DND-41 (cell line): ENCODE results near the gene STAU1.
"Not testable (repeated sequence)": the region's sequence is repeated elsewhere in the genome, so short reads cannot be mapped to it uniquely, and the experiment has no call there.

Experiments
- ATAC-seq: fragments of 200-7000 bp; cut with Tn5 transposase; 3 replicates; pipeline ENCODE4 v1.9.1; 2021; ENCODE audit warnings: low read depth; ENCODE audit not compliant: insufficient read depth
- DNase-seq: peaks from one replicate; pipeline ENCODE4 v3.0.0-alpha.2; 2020
- H2AFZ ChIP-seq: 2 replicates; pipeline ENCODE4 v1.6.0; 2012; ENCODE audit warnings: low read depth, low read length
- H3K27ac ChIP-seq: 2 replicates; pipeline ENCODE4 v1.5.1; 2012; ENCODE audit warnings: low read length, inconsistent platforms
- H3K27me3 ChIP-seq: fragments of 200-600 bp; sonication (generic); 2 replicates; pipeline ENCODE4 v1.6.0; 2012; ENCODE audit warnings: low read length, mild to moderate bottlenecking, inconsistent platforms; ENCODE audit not compliant: insufficient read depth, poor library complexity
- H3K36me3 ChIP-seq: 2 replicates; pipeline ENCODE4 v1.5.1; 2012; ENCODE audit warnings: low read length, inconsistent platforms; ENCODE audit not compliant: insufficient read depth
- H3K4me1 ChIP-seq: 2 replicates; pipeline ENCODE4 v1.5.1; 2012; ENCODE audit warnings: mild to moderate bottlenecking, low read length; ENCODE audit not compliant: insufficient read depth
- H3K4me2 ChIP-seq: 2 replicates; pipeline ENCODE4 v1.6.0; 2012; ENCODE audit warnings: mild to moderate bottlenecking, moderate library complexity, low read length, inconsistent platforms; ENCODE audit not compliant: insufficient read depth
- H3K4me3 ChIP-seq, 2 experiments: fragments of 200-600 bp in 1 of 2; shearing (Covaris generic) in 1 of 2; 2 replicates each; pipeline ENCODE4 v1.5.1; 2012 to 2016; ENCODE audit warnings: inconsistent platforms in 2 of 2, low read length in 2 of 2, mild to moderate bottlenecking in 2 of 2, low read depth in 1 of 2, moderate library complexity in 1 of 2
- H3K79me2 ChIP-seq: 2 replicates; pipeline ENCODE4 v1.6.0; 2012; ENCODE audit warnings: low read length, inconsistent platforms; ENCODE audit not compliant: insufficient read depth
- H3K9ac ChIP-seq: 2 replicates; pipeline ENCODE4 v1.6.0; 2012; ENCODE audit warnings: low read depth, mild to moderate bottlenecking, inconsistent platforms, low read length, moderate library complexity
- H3K9me3 ChIP-seq: 2 replicates; pipeline ENCODE4 v1.5.1; 2012; ENCODE audit warnings: low read length, moderate library complexity, mild to moderate bottlenecking, inconsistent platforms; ENCODE audit not compliant: insufficient read depth, severe bottlenecking
- H4K20me1 ChIP-seq: 2 replicates; pipeline ENCODE4 v1.6.0; 2012; ENCODE audit warnings: low read length; ENCODE audit not compliant: insufficient read depth
- EZH2 ChIP-seq: IDR thresholded peaks from 3 replicates; pipeline ENCODE4 v1.6.1; 2012; ENCODE audit warnings: borderline replicate concordance, low read depth, mild to moderate bottlenecking, moderate library complexity, low read length, inconsistent platforms; ENCODE audit not compliant: severe bottlenecking
- TF ChIP-seq, protein P1 (sequence below): IDR thresholded peaks from 2 replicates; pipeline ENCODE4 v1.5.1; 2012; ENCODE audit warnings: borderline replicate concordance, low read length, moderate library complexity, mild to moderate bottlenecking; ENCODE audit not compliant: poor library complexity, severe bottlenecking; ENCODE audit errors: extremely low read depth

The STAU1 gene

GRCh38 chr20:49185071-49185761, 2.9 kb downstream of the STAU1 start:
- Histone ChIP-seq H3K4me3 (no peak overlapping the region), H2AFZ (no peak overlapping the region), H4K20me1 (peaks cover 65% of the 10 kb centered on the region), H3K4me2 (peak overlapping the region; percentile 95), H3K4me1 (peaks cover 51% of the 10 kb centered on the region), H3K79me2 (peaks cover 78% of the 10 kb centered on the region), H3K9ac (peak overlapping the region; percentile 88; the same call in 1 of the 2 replicates), H3K36me3 (peaks cover 10% of the 10 kb centered on the region), H3K9me3 (no peaks in the 10 kb centered on the region), H3K27me3 (no peaks in the 10 kb centered on the region), H3K27ac (no peak overlapping the region)
- ATAC-seq (no peak), DNase-seq (no peak)
- TF ChIP-seq, protein P1, sequence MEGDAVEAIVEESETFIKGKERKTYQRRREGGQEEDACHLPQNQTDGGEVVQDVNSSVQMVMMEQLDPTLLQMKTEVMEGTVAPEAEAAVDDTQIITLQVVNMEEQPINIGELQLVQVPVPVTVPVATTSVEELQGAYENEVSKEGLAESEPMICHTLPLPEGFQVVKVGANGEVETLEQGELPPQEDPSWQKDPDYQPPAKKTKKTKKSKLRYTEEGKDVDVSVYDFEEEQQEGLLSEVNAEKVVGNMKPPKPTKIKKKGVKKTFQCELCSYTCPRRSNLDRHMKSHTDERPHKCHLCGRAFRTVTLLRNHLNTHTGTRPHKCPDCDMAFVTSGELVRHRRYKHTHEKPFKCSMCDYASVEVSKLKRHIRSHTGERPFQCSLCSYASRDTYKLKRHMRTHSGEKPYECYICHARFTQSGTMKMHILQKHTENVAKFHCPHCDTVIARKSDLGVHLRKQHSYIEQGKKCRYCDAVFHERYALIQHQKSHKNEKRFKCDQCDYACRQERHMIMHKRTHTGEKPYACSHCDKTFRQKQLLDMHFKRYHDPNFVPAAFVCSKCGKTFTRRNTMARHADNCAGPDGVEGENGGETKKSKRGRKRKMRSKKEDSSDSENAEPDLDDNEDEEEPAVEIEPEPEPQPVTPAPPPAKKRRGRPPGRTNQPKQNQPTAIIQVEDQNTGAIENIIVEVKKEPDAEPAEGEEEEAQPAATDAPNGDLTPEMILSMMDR = no peak
- TF ChIP-seq EZH2 = no peak

DNA sequence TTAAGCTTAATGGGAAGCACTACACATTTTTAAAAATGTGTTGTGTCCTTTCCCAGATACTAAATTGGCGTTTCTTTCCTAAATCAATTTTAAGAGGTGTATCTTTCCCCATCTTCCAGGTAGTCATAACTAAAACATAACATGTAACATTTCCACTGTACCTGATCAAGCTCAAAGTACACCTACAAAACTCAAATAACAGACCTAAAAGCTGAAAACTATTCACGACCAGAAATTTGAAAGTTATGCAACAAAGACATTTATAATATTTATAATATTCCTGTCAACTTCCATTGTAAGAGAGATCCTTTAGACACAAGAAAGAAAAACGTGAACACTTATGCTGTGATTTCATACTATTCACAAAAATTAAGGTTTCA, 3.5 kb downstream of the STAU1 start:
- Histone ChIP-seq H4K20me1 (peaks cover 71% of the 10 kb centered on the region), H3K9me3 (no peaks in the 10 kb centered on the region), H3K79me2 (peaks cover 83% of the 10 kb centered on the region), H3K9ac (no peak overlapping the region), H3K4me2 (peak overlapping the region; percentile 95; the same call in 1 of the 2 replicates), H3K4me3 (no peak overlapping the region), H3K4me1 (peaks cover 53% of the 10 kb centered on the region), H3K36me3 (peaks cover 10% of the 10 kb centered on the region), H3K27me3 (no peaks in the 10 kb centered on the region), H2AFZ (no peak overlapping the region), H3K27ac (no peak overlapping the region)
- ATAC-seq = no peak
- TF ChIP-seq, protein P1 = no peak
- TF ChIP-seq EZH2 = no peak
- DNase-seq = no peak

DNA sequence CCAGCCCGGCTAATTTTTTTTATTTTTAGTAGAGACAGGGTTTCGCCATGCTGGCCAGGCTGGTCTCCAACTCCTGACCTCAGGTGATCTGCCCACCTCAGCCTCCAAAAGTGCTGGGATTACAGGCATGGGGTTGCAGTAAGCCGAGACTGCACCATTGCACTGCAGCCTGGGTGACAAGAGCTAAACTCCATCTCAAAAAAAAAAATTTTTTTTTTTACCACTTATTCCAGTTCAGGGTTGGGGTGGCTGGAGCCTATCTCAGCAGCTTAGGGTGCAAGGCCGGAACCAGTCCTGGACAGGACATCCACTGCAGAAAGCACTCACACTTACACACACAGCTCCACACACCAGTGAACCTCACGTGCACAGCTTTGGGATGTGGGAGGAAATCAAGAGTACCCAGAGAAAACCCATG, 4.0 kb downstream of the STAU1 start:
- H2AFZ ChIP-seq, ATAC-seq, H3K4me3 ChIP-seq, H3K27me3 ChIP-seq, H3K27ac ChIP-seq, DNase-seq, H3K9ac ChIP-seq, H3K9me3 ChIP-seq: not testable (repeated sequence)
- peaks cover 89% of the 10 kb centered on the region for H3K79me2 ChIP-seq
- peaks cover 77% of the 10 kb centered on the region for H4K20me1 ChIP-seq
- peaks cover 16% of the 10 kb centered on the region for H3K36me3 ChIP-seq
- H3K4me2 ChIP-seq = peak overlapping the region; percentile 95; the same call in 1 of the 2 replicates
- H3K4me1 ChIP-seq = peaks cover 53% of the 10 kb centered on the region

DNA sequence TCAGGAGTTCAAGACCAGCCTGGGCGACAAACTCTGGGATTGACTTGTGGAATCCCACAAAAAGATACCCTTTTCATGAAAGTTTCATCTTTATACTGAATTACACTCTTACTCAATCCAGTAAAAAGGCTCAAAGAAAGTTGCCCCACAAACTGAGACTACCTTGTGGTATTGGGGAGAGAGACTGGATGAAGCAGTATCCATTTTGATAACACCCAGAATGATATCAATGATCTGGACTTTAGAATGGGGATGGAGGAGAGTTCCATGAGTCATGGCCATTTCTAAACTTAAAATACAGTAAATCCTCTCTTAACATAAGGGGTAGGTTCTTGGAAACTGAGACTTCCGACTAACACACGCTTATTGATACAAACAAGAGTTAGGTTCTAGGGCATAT, 4.7 kb downstream of the STAU1 start:
- H3K4me2 ChIP-seq = no peak overlapping the region
- no peak overlapping the region; the same call in 1 of the 2 replicates for H3K27ac ChIP-seq
- DNase-seq (no peak), ATAC-seq (no peak)
- peaks cover 17% of the 10 kb centered on the region for H3K36me3 ChIP-seq
- peaks cover 96% of the 10 kb centered on the region for H3K79me2 ChIP-seq
- TF ChIP-seq EZH2 = no peak
- TF ChIP-seq, protein P1 = no peak
- no peak overlapping the region for H2AFZ ChIP-seq
- H3K9ac ChIP-seq = no peak overlapping the region
- H3K9me3 ChIP-seq = no peaks in the 10 kb centered on the region
- no peaks in the 10 kb centered on the region for H3K27me3 ChIP-seq
- H4K20me1 ChIP-seq = peaks cover 78% of the 10 kb centered on the region
- H3K4me3 ChIP-seq = no peak overlapping the region
- peaks cover 47% of the 10 kb centered on the region for H3K4me1 ChIP-seq
